Bronchial epithelial cell (primary cell): ENCODE measurements around the gene LSAMP. TPM values are rescaled to one million over a fixed set of nuclear protein-coding genes. Genes with fewer than 3 reads are reported as not detected.

Experiments used
- DNase-seq: peaks from one replicate; pipeline ENCODE4 v3.0.0-alpha.2; 2010; ENCODE audit warnings: low read depth
- FAIRE-seq: peaks from 2 replicates; lab custom pipeline; 2011; peaks lifted over from hg19 to GRCh38; lab: Jason Lieb, UNC
- H3K27me3 ChIP-seq: 2 replicates; pipeline ENCODE4 v1.5.1; 2011; ENCODE audit warnings: low read length; ENCODE audit not compliant: control insufficient read depth, insufficient read depth
- H3K36me3 ChIP-seq: 2 replicates; pipeline ENCODE4 v1.5.1; 2011; ENCODE audit warnings: low read length; ENCODE audit not compliant: control insufficient read depth, insufficient read depth
- H3K4me3 ChIP-seq: 2 replicates; pipeline ENCODE4 v1.5.1; 2011; ENCODE audit warnings: mild to moderate bottlenecking, low read depth, low read length, control low read depth
- CTCF ChIP-seq: IDR thresholded peaks from 2 replicates; pipeline ENCODE4 v1.5.1; 2011; ENCODE audit warnings: mild to moderate bottlenecking, moderate library complexity, low read length, control low read depth, inconsistent platforms; ENCODE audit not compliant: insufficient read depth, severe bottlenecking
- total RNA-seq: library from RNA; depleted of rRNA; stranded (reverse); fragments of >200 nt; gene quantifications from 2 replicates; pipeline ENCODE4 v1.2.1, GENCODE V29; 2014

Gene LSAMP
- total RNA-seq, 1 donor from 2014 or later: 0.26 TPM

DNA sequence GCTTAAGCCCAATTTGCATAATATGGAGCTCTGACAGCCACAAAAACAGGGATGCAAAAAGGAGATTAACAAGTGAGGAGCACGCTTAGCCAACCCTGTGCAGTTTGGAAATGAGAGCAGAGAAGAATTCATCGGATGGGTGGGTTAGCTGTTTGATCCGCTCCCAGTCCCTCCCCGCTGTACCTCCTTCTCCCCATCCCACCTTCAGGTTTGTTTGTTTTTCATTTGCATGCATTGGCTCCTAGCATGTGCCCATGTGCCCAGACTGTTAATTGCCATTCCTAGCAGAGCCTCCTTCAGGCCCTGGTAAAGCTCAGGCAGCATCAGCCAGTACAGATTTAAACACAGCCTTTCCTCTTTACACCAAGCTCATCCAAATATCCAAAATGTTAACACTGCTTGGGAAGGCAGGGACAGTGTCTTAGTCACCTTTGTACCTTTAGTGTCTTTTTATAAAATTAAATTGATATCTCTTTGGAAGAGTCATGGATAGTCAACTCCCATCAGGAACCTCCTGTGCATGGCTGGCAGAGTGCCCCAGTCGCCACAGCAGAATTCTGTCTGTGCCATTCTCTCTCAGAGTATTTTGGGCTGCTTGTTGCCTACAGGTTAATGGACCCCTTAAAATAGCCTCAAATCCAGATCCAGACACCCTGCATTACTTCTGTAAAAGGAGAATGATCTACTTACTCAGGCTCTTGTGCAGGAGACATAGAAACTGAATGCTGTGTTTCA lies 244.2 kb downstream of the LSAMP start:
- no peak for TF ChIP-seq CTCF
- DNase-seq (no peak), FAIRE-seq (no peak)
- Histone ChIP-seq H3K27me3 (no peaks in the 10 kb centered on the region), H3K4me3 (no peak overlapping the region), H3K36me3 (no peaks in the 10 kb centered on the region)

DNA sequence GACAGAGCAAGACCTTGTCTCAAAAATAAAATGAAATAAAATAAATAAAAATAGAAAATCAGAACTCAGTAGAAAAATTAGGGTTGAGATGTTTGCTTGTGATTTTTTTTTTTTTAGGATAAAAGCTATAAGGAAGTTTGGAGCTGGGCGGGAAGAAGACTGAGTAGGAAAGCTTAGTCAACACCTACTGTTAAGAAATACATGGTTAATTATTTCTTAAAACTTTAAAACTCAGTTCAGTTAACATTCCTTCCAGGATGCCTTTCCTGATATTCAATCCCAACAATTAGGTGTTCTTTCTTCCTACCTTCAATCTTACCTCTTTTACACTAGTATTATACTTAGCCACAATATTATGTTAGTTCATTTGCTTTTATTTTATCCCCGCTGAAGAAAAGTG lies 246.2 kb downstream of the LSAMP start:
- DNase-seq (no peak), FAIRE-seq (no peak)
- Histone ChIP-seq H3K27me3 (no peaks in the 10 kb centered on the region), H3K4me3 (no peak overlapping the region), H3K36me3 (no peaks in the 10 kb centered on the region)
- TF ChIP-seq CTCF: no peak

DNA sequence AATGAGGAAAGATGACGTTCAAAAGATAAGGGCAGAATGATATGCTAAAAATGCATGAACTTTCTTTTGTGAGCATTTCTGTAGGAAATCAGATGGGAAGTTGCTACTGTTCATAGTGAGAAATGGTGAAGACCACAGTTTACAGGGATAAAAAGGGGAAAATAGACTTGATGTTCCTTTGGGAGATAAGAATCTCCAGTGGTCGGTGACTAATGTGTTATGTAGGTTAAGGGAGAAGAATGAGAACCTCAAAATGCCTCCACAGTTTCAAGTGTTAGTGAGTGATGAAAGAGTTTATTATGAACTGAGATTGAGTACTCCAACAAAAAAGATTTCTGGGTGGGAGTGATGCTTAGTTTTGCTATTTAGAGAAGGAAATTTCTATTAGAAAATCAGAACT lies 247.2 kb downstream of the LSAMP start:
- DNase-seq (no peak), FAIRE-seq (no peak)
- H3K27me3 ChIP-seq: no peaks in the 10 kb centered on the region

GRCh38 chr3:116192464-116192863 lies 252.8 kb downstream of the LSAMP start:
- no peaks in the 10 kb centered on the region for H3K36me3 ChIP-seq
- H3K27me3 ChIP-seq: no peaks in the 10 kb centered on the region
- H3K4me3 ChIP-seq: no peak overlapping the region
- FAIRE-seq (no peak), DNase-seq (no peak)
- no peak for TF ChIP-seq CTCF

More for the DNA sequence above, 247.2 kb downstream of the LSAMP start:
- TF ChIP-seq CTCF: no peak
- Histone ChIP-seq H3K4me3 (no peak overlapping the region), H3K36me3 (no peaks in the 10 kb centered on the region)

GRCh38 chr3:116191409-116191808 lies 253.9 kb downstream of the LSAMP start:
- no peaks in the 10 kb centered on the region for H3K27me3 ChIP-seq
- DNase-seq (no peak), FAIRE-seq (no peak)
- H3K4me3 ChIP-seq: no peak overlapping the region
- no peaks in the 10 kb centered on the region for H3K36me3 ChIP-seq
- TF ChIP-seq CTCF: no peak

- no peak for TF ChIP-seq CTCF
- DNase-seq (no peak), FAIRE-seq (no peak)
- Histone ChIP-seq H3K4me3 (no peak overlapping the region), H3K36me3 (no peaks in the 10 kb centered on the region), H3K27me3 (no peaks in the 10 kb centered on the region)
Observed at GRCh38 chr3:116190095-116190494, 255.2 kb downstream of the LSAMP start.
